Loucy (cell line): Measurements from ENCODE around the gene GPN1.

Source experiments
- H2AFZ ChIP-seq: fragments of 200-600 bp; sonication (generic); 2 replicates; pipeline ENCODE4 v1.6.0; 2016; ENCODE audit warnings: antibody characterized with exemption, mild to moderate bottlenecking, low read length, moderate library complexity
- H3F3A ChIP-seq: fragments of 200-600 bp; 2 replicates; pipeline ENCODE4 v1.6.0; 2016; ENCODE audit warnings: antibody characterized with exemption, low read depth, mild to moderate bottlenecking
- H3K27me3 ChIP-seq: fragments of 200-600 bp; sonication (generic); 2 replicates; pipeline ENCODE4 v1.6.1; 2014; ENCODE audit warnings: low read length, mild to moderate bottlenecking; ENCODE audit not compliant: insufficient read depth, poor library complexity, severe bottlenecking
- H3K36me3 ChIP-seq: fragments of 200-600 bp; sonication (generic); 2 replicates; pipeline ENCODE4 v1.6.1; 2016; ENCODE audit warnings: low read length; ENCODE audit not compliant: insufficient read depth
- H3K4me1 ChIP-seq: fragments of 200-600 bp; sonication (generic); 2 replicates; pipeline ENCODE4 v1.5.1; 2014; ENCODE audit warnings: low read length, mild to moderate bottlenecking; ENCODE audit not compliant: insufficient read depth, poor library complexity, severe bottlenecking
- H3K4me2 ChIP-seq: fragments of 200-600 bp; sonication (generic); 2 replicates; pipeline ENCODE4 v1.6.0; 2014; ENCODE audit warnings: antibody characterized with exemption, low read length, low read depth, mild to moderate bottlenecking; ENCODE audit not compliant: poor library complexity, severe bottlenecking
- H3K4me3 ChIP-seq: fragments of 200-600 bp; sonication (generic); 2 replicates; pipeline ENCODE4 v1.5.1; 2014; ENCODE audit warnings: low read length, mild to moderate bottlenecking, mixed read lengths; ENCODE audit not compliant: poor library complexity, severe bottlenecking
- H3K79me2 ChIP-seq: fragments of 200-600 bp; sonication (generic); 2 replicates; pipeline ENCODE4 v1.6.1; 2014; ENCODE audit warnings: low read length; ENCODE audit not compliant: insufficient read depth
- H3K9ac ChIP-seq: fragments of 200-600 bp; sonication (generic); 2 replicates; pipeline ENCODE4 v1.6.0; 2014; ENCODE audit warnings: mild to moderate bottlenecking, low read depth, low read length, moderate library complexity; ENCODE audit not compliant: poor library complexity, severe bottlenecking
- H3K9me2 ChIP-seq: fragments of 200-600 bp; sonication (generic); replicated peaks from 2 replicates; pipeline ENCODE4 v1.6.1; 2016; ENCODE audit warnings: low read depth, low read length, mixed read lengths
- H3K9me3 ChIP-seq: fragments of 200-600 bp; sonication (generic); 2 replicates; pipeline ENCODE4 v1.6.1; 2014; ENCODE audit warnings: mild to moderate bottlenecking, antibody characterized with exemption, low read length, low read depth; ENCODE audit not compliant: insufficient read depth
- H4K20me1 ChIP-seq: fragments of 200-600 bp; sonication (generic); 2 replicates; pipeline ENCODE4 v1.6.0; 2014; ENCODE audit warnings: antibody characterized with exemption, low read length, mild to moderate bottlenecking; ENCODE audit not compliant: insufficient read depth, poor library complexity, severe bottlenecking
- EZH2phosphoT487 ChIP-seq: fragments of 200-600 bp; IDR thresholded peaks from 2 replicates; pipeline ENCODE4 v1.6.1; 2018; ENCODE audit warnings: antibody characterized with exemption, mild to moderate bottlenecking, moderate library complexity, borderline replicate concordance
- TF ChIP-seq, protein P1 (sequence below): fragments of 200-600 bp; sonication (generic); conservative IDR thresholded peaks from 2 replicates; pipeline ENCODE4 v1.5.1; 2014; ENCODE audit warnings: mild to moderate bottlenecking, antibody characterized with exemption, low read length

The GPN1 gene

DNA sequence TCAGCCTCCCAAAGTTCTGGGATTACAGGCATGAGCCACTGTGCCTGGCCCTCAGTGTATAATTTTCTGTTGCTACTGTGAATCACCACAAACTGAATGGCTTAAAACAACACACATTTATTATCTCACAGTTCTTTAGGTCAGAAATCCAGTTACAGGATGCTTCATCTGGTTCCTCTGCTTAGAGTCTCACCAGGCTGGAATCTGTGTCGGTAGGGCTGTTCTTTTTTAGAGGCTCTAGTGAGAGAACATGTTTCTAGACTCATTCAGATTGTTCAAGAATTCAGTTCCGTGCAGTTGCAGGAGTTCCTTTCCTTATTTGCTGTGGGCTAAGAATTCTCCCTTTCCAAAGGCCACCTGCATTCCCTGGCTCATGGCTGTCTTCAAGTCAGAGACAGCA is 22.2 kb upstream of the GPN1 start:
- Histone ChIP-seq H3K27me3 (no peaks in the 10 kb centered on the region), H3K9me3 (no peaks in the 10 kb centered on the region), H3K4me1 (no peaks in the 10 kb centered on the region), H3K79me2 (no peaks in the 10 kb centered on the region), H3K4me2 (no peak overlapping the region), H3K36me3 (peaks cover 86% of the 10 kb centered on the region), H3K9ac (no peak overlapping the region), H3K9me2 (no peaks in the 10 kb centered on the region), H3K4me3 (no peak overlapping the region), H4K20me1 (no peaks in the 10 kb centered on the region), H3F3A (no peaks in the 10 kb centered on the region), H2AFZ (no peak overlapping the region)
- no peak for TF ChIP-seq EZH2phosphoT487
- TF ChIP-seq, protein P1, sequence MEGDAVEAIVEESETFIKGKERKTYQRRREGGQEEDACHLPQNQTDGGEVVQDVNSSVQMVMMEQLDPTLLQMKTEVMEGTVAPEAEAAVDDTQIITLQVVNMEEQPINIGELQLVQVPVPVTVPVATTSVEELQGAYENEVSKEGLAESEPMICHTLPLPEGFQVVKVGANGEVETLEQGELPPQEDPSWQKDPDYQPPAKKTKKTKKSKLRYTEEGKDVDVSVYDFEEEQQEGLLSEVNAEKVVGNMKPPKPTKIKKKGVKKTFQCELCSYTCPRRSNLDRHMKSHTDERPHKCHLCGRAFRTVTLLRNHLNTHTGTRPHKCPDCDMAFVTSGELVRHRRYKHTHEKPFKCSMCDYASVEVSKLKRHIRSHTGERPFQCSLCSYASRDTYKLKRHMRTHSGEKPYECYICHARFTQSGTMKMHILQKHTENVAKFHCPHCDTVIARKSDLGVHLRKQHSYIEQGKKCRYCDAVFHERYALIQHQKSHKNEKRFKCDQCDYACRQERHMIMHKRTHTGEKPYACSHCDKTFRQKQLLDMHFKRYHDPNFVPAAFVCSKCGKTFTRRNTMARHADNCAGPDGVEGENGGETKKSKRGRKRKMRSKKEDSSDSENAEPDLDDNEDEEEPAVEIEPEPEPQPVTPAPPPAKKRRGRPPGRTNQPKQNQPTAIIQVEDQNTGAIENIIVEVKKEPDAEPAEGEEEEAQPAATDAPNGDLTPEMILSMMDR = no peak

DNA sequence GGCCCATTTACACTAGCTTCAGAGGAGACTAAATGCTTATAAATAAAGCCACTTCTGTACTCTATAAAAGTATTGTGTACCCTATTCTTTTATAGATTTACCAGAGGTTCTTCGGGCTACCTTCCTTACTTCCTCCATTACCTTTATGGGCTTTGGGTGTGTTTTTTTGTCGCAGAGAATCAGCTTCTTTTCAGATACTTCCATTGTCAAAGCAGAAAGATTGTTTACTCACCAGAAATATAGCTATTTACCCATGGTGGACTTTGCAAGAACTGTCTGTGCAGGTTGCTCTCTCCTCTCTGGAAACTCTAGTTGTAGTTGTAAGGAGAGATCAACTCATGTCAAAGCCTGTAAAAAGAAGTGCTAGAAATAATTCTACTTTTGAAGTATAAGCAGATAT is 14.9 kb upstream of the GPN1 start:
- H4K20me1 ChIP-seq = peaks cover 5% of the 10 kb centered on the region
- no peaks in the 10 kb centered on the region for H3K9me2 ChIP-seq
- no peaks in the 10 kb centered on the region for H3K27me3 ChIP-seq
- no peaks in the 10 kb centered on the region for H3K4me1 ChIP-seq
- H3F3A ChIP-seq = no peaks in the 10 kb centered on the region
- no peak overlapping the region for H3K4me2 ChIP-seq
- TF ChIP-seq EZH2phosphoT487 = no peak
- TF ChIP-seq, protein P1 = no peak
- H3K79me2 ChIP-seq = 0 out of 2 replicates have a peak, but pooled peaks cover 3% of the 10 kb centered on the region
- H3K9ac ChIP-seq = no peak overlapping the region
- H3K9me3 ChIP-seq = no peaks in the 10 kb centered on the region
- peaks cover 83% of the 10 kb centered on the region for H3K36me3 ChIP-seq
- H2AFZ ChIP-seq = no peak overlapping the region
- no peak overlapping the region for H3K4me3 ChIP-seq

- Histone ChIP-seq H2AFZ (no peak overlapping the region), H3K36me3 (peaks cover 85% of the 10 kb centered on the region), H3K4me2 (no peak overlapping the region), H3K27me3 (no peaks in the 10 kb centered on the region), H3K9me2 (no peaks in the 10 kb centered on the region), H4K20me1 (peaks cover 5% of the 10 kb centered on the region), H3K79me2 (0 out of 2 replicates have a peak, but pooled peaks cover 3% of the 10 kb centered on the region), H3F3A (no peaks in the 10 kb centered on the region), H3K4me1 (no peaks in the 10 kb centered on the region), H3K9me3 (no peaks in the 10 kb centered on the region), H3K4me3 (no peak overlapping the region), H3K9ac (no peak overlapping the region)
- TF ChIP-seq EZH2phosphoT487 = no peak
- TF ChIP-seq, protein P1 = no peak
These were observed 13.5 kb upstream of the GPN1 start for GRCh38 chr2:27615316-27615715.
